ENCODE results near the gene TAF11. TPM values are rescaled to one million over a fixed set of nuclear protein-coding genes. Genes with fewer than 3 reads are reported as not detected.
"Not testable (repeated sequence)": the region's sequence is repeated elsewhere in the genome, so short reads cannot be mapped to it uniquely, and the experiment has no call there.

TAF11 gene
- polyA plus RNA-seq, 2 donors, result 20.3 to 24.3 TPM

GRCh38 chr6:34890533-34890925, 2.7 kb upstream of the TAF11 start:
- Histone ChIP-seq H3K4me1 (ENCODE audit: control insufficient read depth in 2 of 2, insufficient read depth in 2 of 2, low read length in 1 of 2) (no peaks in the 10 kb centered on the region), H3K27ac (ENCODE audit: low read depth in 2 of 2, low read length in 1 of 2) (no peak overlapping the region), H3K4me3 (ENCODE audit: low read depth in 1 of 2, low read length in 2 of 2) (peak overlapping the region in 1 of 2 donors; percentile 84), H3K9me3 (ENCODE audit: control insufficient read depth in 2 of 2, insufficient read depth in 1 of 2, low read depth in 1 of 2, low read length in 1 of 2) (no peaks in the 10 kb centered on the region), H3K27me3 (ENCODE audit: control insufficient read depth in 1 of 2, insufficient read depth in 2 of 2, low read length in 2 of 2) (no peaks in the 10 kb centered on the region), H3K36me3 (ENCODE audit: control insufficient read depth in 2 of 2, insufficient read depth in 2 of 2, low read length in 1 of 2) (no peaks in the 10 kb centered on the region)
- 36 to 37% methylated on average over 7 of the region's 7 CpGs for WGBS, 2 donors

GRCh38 chr6:34888874-34889555, 1.2 kb upstream of the TAF11 start, which contains the start of gene ANKS1A:
Gene ANKS1A (plus strand): TSS chr6:34889255. CDS start chr6:34889403, 148 bp downstream.
- Histone ChIP-seq H3K36me3 (ENCODE audit: control insufficient read depth in 2 of 2, insufficient read depth in 2 of 2, low read length in 1 of 2) (no peaks in the 10 kb centered on the region), H3K27ac (ENCODE audit: low read depth in 2 of 2, low read length in 1 of 2) (peak within 1 kb of the TSS; percentile 93 to 98), H3K4me3 (ENCODE audit: low read depth in 1 of 2, low read length in 2 of 2) (peak within 1 kb of the TSS; percentile 84 to 92), H3K4me1 (ENCODE audit: control insufficient read depth in 2 of 2, insufficient read depth in 2 of 2, low read length in 1 of 2) (no peaks in the 10 kb centered on the region), H3K27me3 (ENCODE audit: control insufficient read depth in 1 of 2, insufficient read depth in 2 of 2, low read length in 2 of 2) (no peaks in the 10 kb centered on the region), H3K9me3 (ENCODE audit: control insufficient read depth in 2 of 2, insufficient read depth in 1 of 2, low read depth in 1 of 2, low read length in 1 of 2) (no peaks in the 10 kb centered on the region)
- WGBS, 2 donors, result 0% methylated on average over 41 to 60 of the region's 60 CpGs

- H3K27me3 ChIP-seq (ENCODE audit: control insufficient read depth in 1 of 2, insufficient read depth in 2 of 2, low read length in 2 of 2), result no peaks in the 10 kb centered on the region
- WGBS, 2 donors, result 1% methylated on average over 5 of the region's 5 CpGs
- peak overlapping the region; percentile 93 to 98 for H3K27ac ChIP-seq (ENCODE audit: low read depth in 2 of 2, low read length in 1 of 2)
- no peaks in the 10 kb centered on the region for H3K36me3 ChIP-seq (ENCODE audit: control insufficient read depth in 2 of 2, insufficient read depth in 2 of 2, low read length in 1 of 2)
- no peaks in the 10 kb centered on the region for H3K4me1 ChIP-seq (ENCODE audit: control insufficient read depth in 2 of 2, insufficient read depth in 2 of 2, low read length in 1 of 2)
- H3K9me3 ChIP-seq (ENCODE audit: control insufficient read depth in 2 of 2, insufficient read depth in 1 of 2, low read depth in 1 of 2, low read length in 1 of 2), result no peaks in the 10 kb centered on the region
- H3K4me3 ChIP-seq (ENCODE audit: low read depth in 1 of 2, low read length in 2 of 2), result peak overlapping the region; percentile 84 to 92
Observed at GRCh38 chr6:34888514-34888856, 643 bp upstream of the TAF11 start.

DNA sequence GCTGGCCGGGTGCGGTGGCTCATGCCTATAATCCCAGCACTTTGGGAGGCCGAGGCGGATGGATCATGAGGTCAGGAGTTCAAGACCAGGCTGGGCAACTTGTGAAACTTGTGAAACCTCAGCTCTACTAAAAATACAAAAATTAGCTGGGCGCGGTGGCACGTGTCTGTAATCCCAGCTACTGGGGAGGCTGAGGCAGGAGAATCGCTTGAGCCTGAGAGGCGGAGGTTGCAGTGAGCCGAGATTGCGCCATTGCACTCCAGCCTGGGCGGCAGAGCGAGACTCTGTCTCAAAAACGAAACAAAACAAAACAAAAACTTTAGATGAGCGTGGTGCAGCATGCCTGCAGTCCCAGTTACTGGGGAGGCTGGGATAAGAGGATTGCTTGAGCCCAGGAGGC, 2.0 kb downstream of the TAF11 start:
- not testable (repeated sequence) for H3K4me3 ChIP-seq (ENCODE audit: low read depth in 1 of 2, low read length in 2 of 2); H3K27ac ChIP-seq (ENCODE audit: low read depth in 2 of 2, low read length in 1 of 2); H3K36me3 ChIP-seq (ENCODE audit: control insufficient read depth in 2 of 2, insufficient read depth in 2 of 2, low read length in 1 of 2); H3K9me3 ChIP-seq (ENCODE audit: control insufficient read depth in 2 of 2, insufficient read depth in 1 of 2, low read depth in 1 of 2, low read length in 1 of 2); H3K4me1 ChIP-seq (ENCODE audit: control insufficient read depth in 2 of 2, insufficient read depth in 2 of 2, low read length in 1 of 2); H3K27me3 ChIP-seq (ENCODE audit: control insufficient read depth in 1 of 2, insufficient read depth in 2 of 2, low read length in 2 of 2)
- WGBS, 2 donors, result 90 to 92% methylated on average over 15 of the region's 15 CpGs

DNA sequence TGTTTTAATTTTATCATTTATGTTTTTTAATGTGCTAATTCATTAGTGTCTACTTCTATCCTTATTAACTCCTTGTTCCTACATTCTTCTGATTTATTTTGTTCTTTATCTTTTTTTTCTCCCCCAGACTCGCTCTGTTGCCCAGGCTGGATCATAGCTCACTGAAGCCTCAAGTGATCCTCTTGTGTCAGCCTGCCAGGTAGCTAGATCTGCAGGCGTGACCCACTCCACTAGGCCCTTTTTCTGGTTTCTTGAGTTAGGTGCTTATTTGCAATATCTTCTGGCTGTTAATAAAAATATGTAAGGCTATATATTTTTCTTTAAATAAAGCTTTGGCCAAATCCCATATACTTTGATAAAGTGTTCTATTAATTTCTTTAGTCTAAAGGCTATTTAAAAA, 2.8 kb downstream of the TAF11 start:
- Histone ChIP-seq H3K4me1 (ENCODE audit: control insufficient read depth in 2 of 2, insufficient read depth in 2 of 2, low read length in 1 of 2) (no peaks in the 10 kb centered on the region), H3K36me3 (ENCODE audit: control insufficient read depth in 2 of 2, insufficient read depth in 2 of 2, low read length in 1 of 2) (peaks cover 1 to 2% of the 10 kb centered on the region in 2 donors), H3K27ac (ENCODE audit: low read depth in 2 of 2, low read length in 1 of 2) (no peak overlapping the region), H3K9me3 (ENCODE audit: control insufficient read depth in 2 of 2, insufficient read depth in 1 of 2, low read depth in 1 of 2, low read length in 1 of 2) (no peaks in the 10 kb centered on the region), H3K27me3 (ENCODE audit: control insufficient read depth in 1 of 2, insufficient read depth in 2 of 2, low read length in 2 of 2) (no peaks in the 10 kb centered on the region), H3K4me3 (ENCODE audit: low read depth in 1 of 2, low read length in 2 of 2) (no peak overlapping the region)
- 94 to 96% methylated on average over 2 of the region's 2 CpGs for WGBS, 2 donors

DNA sequence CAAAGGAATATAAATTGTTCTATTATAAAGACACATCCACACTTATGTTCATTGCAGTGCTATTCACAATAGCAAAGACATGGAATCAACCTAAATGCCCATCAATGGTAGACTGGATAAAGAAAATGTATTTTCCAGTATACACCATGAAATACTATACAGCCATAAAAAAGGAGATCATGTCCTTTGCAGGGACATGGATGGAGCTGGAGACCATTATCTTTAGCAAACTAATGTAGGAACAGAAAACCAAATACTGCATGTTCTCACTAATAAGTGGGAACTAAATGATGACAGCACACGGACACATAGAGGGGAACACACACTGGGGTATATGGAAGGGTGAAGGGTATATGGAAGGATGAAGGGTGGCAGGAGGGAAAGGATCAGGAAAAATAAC, 3.8 kb downstream of the TAF11 start:
- H3K27me3 ChIP-seq (ENCODE audit: control insufficient read depth in 1 of 2, insufficient read depth in 2 of 2, low read length in 2 of 2), result not testable (repeated sequence)

GRCh38 chr6:34877869-34878485, 9.9 kb downstream of the TAF11 start:
- Histone ChIP-seq H3K36me3 (ENCODE audit: control insufficient read depth in 2 of 2, insufficient read depth in 2 of 2, low read length in 1 of 2) (peaks cover 5 to 6% of the 10 kb centered on the region in 2 donors), H3K27me3 (ENCODE audit: control insufficient read depth in 1 of 2, insufficient read depth in 2 of 2, low read length in 2 of 2) (no peaks in the 10 kb centered on the region), H3K4me1 (ENCODE audit: control insufficient read depth in 2 of 2, insufficient read depth in 2 of 2, low read length in 1 of 2) (no peaks in the 10 kb centered on the region), H3K9me3 (ENCODE audit: control insufficient read depth in 2 of 2, insufficient read depth in 1 of 2, low read depth in 1 of 2, low read length in 1 of 2) (no peaks in the 10 kb centered on the region), H3K27ac (ENCODE audit: low read depth in 2 of 2, low read length in 1 of 2) (no peak overlapping the region), H3K4me3 (ENCODE audit: low read depth in 1 of 2, low read length in 2 of 2) (no peak overlapping the region)
- 92 to 94% methylated on average over 5 of the region's 5 CpGs for whole genome bisulfite sequencing, 2 donors

More for the DNA sequence above, 3.8 kb downstream of the TAF11 start:
- WGBS, 2 donors, result 96 to 100% methylated on average over 1 of the region's 1 CpG
- not testable (repeated sequence) for H3K36me3 ChIP-seq (ENCODE audit: control insufficient read depth in 2 of 2, insufficient read depth in 2 of 2, low read length in 1 of 2); H3K9me3 ChIP-seq (ENCODE audit: control insufficient read depth in 2 of 2, insufficient read depth in 1 of 2, low read depth in 1 of 2, low read length in 1 of 2); H3K4me3 ChIP-seq (ENCODE audit: low read depth in 1 of 2, low read length in 2 of 2); H3K27ac ChIP-seq (ENCODE audit: low read depth in 2 of 2, low read length in 1 of 2); H3K4me1 ChIP-seq (ENCODE audit: control insufficient read depth in 2 of 2, insufficient read depth in 2 of 2, low read length in 1 of 2)

DNA sequence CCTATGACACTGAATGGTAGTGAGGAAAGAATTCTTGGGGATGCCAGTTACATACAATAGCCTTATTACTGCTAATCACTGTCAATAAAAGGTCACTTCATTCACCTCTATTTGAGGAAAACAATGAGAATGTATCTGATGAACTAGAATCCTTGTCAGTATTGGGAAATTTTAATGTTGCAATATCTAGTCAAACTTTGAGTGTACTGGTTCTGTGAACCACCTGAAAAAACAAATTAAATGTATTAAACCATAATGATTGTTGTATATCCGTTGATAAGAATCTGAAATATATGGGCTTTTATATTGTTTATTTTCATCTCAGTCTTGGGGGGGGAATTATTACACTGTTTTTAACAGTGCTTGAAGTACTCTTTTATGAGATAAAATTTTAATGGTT, 10.6 kb downstream of the TAF11 start:
- WGBS, 2 donors, result 84 to 92% methylated on average over 1 of the region's 1 CpG
- Histone ChIP-seq H3K9me3 (ENCODE audit: control insufficient read depth in 2 of 2, insufficient read depth in 1 of 2, low read depth in 1 of 2, low read length in 1 of 2) (no peaks in the 10 kb centered on the region), H3K27ac (ENCODE audit: low read depth in 2 of 2, low read length in 1 of 2) (no peak overlapping the region), H3K4me1 (ENCODE audit: control insufficient read depth in 2 of 2, insufficient read depth in 2 of 2, low read length in 1 of 2) (no peaks in the 10 kb centered on the region), H3K36me3 (ENCODE audit: control insufficient read depth in 2 of 2, insufficient read depth in 2 of 2, low read length in 1 of 2) (peaks cover 9 to 13% of the 10 kb centered on the region in 2 donors), H3K4me3 (ENCODE audit: low read depth in 1 of 2, low read length in 2 of 2) (no peak overlapping the region), H3K27me3 (ENCODE audit: control insufficient read depth in 1 of 2, insufficient read depth in 2 of 2, low read length in 2 of 2) (no peaks in the 10 kb centered on the region)

DNA sequence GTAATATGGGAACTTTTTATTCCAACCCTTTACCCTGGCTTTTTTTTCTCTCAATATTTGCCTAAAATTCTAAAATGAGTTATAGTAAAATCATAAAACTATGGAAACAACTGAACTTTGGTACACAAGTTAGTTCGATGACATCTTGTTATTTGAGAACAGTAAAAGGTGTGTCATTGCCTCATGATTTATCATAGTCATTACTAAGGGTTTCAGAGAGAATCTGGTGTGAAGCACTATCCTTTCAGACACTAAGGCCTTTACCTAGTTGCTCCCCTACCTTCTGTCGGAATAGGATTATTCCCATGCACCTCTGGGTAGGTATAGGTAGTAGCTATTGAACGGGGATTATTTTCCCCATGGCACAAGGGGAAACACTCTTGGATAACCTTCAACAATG, 11.4 kb downstream of the TAF11 start:
- no peaks in the 10 kb centered on the region for H3K27me3 ChIP-seq (ENCODE audit: control insufficient read depth in 1 of 2, insufficient read depth in 2 of 2, low read length in 2 of 2)
- H3K4me3 ChIP-seq (ENCODE audit: low read depth in 1 of 2, low read length in 2 of 2), result no peak overlapping the region
- peaks cover 9 to 13% of the 10 kb centered on the region in 2 donors for H3K36me3 ChIP-seq (ENCODE audit: control insufficient read depth in 2 of 2, insufficient read depth in 2 of 2, low read length in 1 of 2)
- no peak overlapping the region for H3K27ac ChIP-seq (ENCODE audit: low read depth in 2 of 2, low read length in 1 of 2)
- no peaks in the 10 kb centered on the region for H3K9me3 ChIP-seq (ENCODE audit: control insufficient read depth in 2 of 2, insufficient read depth in 1 of 2, low read depth in 1 of 2, low read length in 1 of 2)
- WGBS, 2 donors, result 94% methylated on average over 3 of the region's 3 CpGs
- no peaks in the 10 kb centered on the region for H3K4me1 ChIP-seq (ENCODE audit: control insufficient read depth in 2 of 2, insufficient read depth in 2 of 2, low read length in 1 of 2)

All from esophagus (tissue), 2 donors.